ENCODE measurements around the gene EML3.
A peak's percentile ranks its signal among the peaks of the same experiment; 100 is the strongest.
"Not testable (repeated sequence)": the region's sequence is repeated elsewhere in the genome, so short reads cannot be mapped to it uniquely, and the experiment has no call there.

EML3 gene

DNA sequence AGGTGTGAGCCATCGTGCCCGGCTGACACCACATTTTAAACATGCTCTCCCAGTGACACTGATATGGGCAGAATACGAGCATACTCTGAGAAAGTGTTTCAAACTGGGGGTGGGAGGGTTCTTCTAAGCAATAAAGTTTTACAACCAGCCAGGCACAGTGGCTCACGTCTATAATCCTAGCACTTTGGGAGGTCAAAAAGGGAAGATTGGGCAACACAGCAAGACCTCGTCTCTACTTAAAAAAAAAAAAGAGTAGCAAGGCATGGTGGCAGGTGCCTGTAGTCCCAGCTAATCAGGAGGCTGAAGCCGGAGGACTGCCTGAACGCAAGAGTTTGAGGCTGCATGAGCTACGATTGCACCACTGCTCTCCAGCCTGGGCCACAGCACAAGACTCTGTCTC, 31.6 kb upstream of the EML3 start:
- H3K9ac ChIP-seq (ENCODE audit: low read depth, low read length), result no peak overlapping the region
- H3K9me3 ChIP-seq (ENCODE audit: control insufficient read depth, insufficient read depth, low read length), result no peaks in the 10 kb centered on the region
- H3K36me3 ChIP-seq (ENCODE audit: insufficient read depth, low read length), result peaks cover 1% of the 10 kb centered on the region; the same call in 1 of the 2 replicates
- H3K4me1 ChIP-seq (ENCODE audit: insufficient read depth, low read length), result 0 out of 2 replicates have a peak, but pooled peaks cover 6% of the 10 kb centered on the region

DNA sequence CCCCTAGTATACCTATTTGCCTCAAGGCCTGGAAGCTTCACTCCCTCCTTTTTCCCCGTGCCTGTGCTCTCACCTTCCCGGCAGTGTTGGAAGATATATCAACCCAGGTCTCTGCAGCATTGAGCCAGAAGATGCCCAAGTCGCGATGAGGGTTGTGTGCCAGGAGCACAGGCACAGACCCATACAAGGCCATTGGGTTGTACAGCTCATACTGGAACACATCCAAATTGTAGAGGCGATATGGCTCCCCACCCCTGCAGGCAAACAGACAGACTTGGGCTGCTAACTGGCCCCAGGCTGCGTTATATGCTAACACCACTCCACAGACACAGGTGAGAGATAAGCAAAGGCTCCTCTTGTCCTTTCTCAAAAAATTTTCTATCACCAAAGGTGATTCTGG, 19.9 kb upstream of the EML3 start:
- H3K9ac ChIP-seq (ENCODE audit: low read depth, low read length), result no peak overlapping the region
- no peaks in the 10 kb centered on the region for H3K9me3 ChIP-seq (ENCODE audit: control insufficient read depth, insufficient read depth, low read length)
- H3K4me1 ChIP-seq (ENCODE audit: insufficient read depth, low read length), result no peaks in the 10 kb centered on the region
- peaks cover 34% of the 10 kb centered on the region for H3K36me3 ChIP-seq (ENCODE audit: insufficient read depth, low read length)

DNA sequence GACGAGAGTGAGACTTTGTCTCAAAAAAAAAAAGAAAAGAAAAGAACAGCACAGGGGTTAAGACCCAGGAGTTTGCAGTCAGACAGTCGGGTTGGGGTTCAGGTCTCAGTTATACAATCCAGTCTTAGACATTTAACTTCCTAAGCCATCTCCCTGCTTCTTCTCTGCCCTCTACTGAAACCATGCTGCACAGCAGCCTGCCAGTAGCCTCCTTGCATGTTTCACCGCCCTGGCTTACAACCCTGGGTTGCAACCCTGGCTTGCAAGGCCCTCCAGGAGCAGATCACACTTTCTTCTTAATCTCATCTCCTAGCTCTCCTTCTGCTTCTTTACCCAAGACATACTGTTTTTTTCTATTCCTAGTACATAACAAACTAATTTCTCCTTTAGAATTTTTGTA, 15.1 kb upstream of the EML3 start:
- H3K36me3 ChIP-seq (ENCODE audit: insufficient read depth, low read length), result peaks cover 28% of the 10 kb centered on the region

DNA sequence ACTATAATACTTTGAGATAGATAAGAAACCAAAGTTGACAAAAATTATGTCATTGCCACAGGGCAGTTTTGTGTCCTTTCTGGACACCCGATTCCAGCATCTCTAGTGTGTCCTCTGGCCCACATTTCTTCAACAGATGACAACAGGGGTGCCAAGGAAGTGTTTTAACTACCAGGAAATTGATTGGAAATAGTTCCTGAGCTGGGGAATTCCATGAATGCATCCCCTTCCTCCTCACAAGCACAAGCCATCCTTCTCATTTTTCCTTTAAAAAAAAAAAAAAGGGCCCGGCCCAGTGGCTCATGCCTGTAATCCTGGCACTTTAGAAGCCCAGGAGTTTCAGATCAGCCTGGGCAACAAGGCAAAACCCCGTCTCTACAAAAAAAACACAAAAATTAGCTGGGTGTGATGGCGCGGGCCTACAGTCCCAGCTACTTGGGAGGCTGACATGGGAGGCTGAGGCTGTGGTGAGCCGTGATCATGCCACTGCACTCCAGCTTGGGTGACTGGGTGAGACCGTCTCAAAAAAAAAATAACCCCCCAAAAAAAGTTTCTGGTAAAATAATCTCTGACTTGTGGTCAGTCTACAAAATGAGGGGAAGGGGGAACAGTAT, 10.0 kb upstream of the EML3 start:
- Histone ChIP-seq H3K9me3 (ENCODE audit: control insufficient read depth, insufficient read depth, low read length) (no peaks in the 10 kb centered on the region), H3K9ac (ENCODE audit: low read depth, low read length) (peak overlapping the region; percentile 25), H3K36me3 (ENCODE audit: insufficient read depth, low read length) (peaks cover 11% of the 10 kb centered on the region), H3K4me1 (ENCODE audit: insufficient read depth, low read length) (peaks cover 6% of the 10 kb centered on the region; the same call in 1 of the 2 replicates)

More for the DNA sequence above, 15.1 kb upstream of the EML3 start:
- H3K4me1 ChIP-seq (ENCODE audit: insufficient read depth, low read length), result no peaks in the 10 kb centered on the region
- no peak overlapping the region for H3K9ac ChIP-seq (ENCODE audit: low read depth, low read length)
- no peaks in the 10 kb centered on the region for H3K9me3 ChIP-seq (ENCODE audit: control insufficient read depth, insufficient read depth, low read length)

DNA sequence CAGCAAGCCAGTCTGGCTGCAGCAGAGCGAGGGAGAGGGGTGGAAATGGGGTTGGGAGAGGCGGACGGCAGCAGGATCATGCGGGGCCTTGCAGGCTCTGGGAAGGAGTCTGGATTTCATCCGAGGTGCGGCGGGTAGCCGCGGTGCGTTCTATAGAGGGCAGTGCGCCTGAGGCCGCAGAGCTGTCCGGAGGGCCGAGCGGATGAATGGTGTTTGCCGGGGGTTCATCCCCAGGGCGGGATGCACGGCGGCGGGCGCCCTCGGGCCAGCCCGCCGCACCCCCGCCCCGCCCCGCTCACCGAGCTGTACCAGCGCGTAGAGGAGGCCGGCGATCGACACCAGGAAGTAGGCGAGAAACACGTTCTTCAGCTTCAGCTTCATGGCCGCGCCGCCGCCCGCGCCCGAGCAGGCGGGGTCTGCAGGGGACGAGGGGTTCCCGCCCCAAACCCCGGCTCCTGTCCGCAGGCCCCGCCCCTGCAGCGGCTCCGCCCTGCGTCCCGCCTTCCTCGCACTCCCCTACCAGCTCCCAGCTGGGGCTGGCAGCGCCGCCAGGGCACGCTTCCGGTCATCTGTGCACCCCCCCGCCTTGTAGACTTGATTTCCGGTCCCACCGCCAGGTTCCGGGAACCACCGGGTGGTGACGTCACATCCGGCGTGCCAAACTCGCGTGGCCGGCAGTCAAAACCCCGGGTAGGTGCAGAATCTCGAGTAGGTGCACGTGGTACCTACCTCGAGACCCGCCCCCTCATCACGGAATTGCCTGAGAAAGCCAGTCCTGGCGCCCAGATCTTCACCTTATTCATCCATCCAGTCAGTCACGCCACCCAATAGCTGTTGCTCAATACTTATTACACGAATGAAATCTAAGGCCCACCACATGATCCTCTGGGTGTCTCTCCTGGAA, 9.2 kb upstream of the EML3 start, which contains the start of gene B3GAT3:
Gene B3GAT3 (minus strand): TSS at position 420 of the 904 bp plus-strand sequence. CDS start 39 bp downstream, at position 381.
- H3K4me1 ChIP-seq (ENCODE audit: insufficient read depth, low read length), result peaks cover 6% of the 10 kb centered on the region; the same call in 1 of the 2 replicates
- peak within 1 kb of the TSS; percentile 85 for H3K9ac ChIP-seq (ENCODE audit: low read depth, low read length)
- no peaks in the 10 kb centered on the region for H3K9me3 ChIP-seq (ENCODE audit: control insufficient read depth, insufficient read depth, low read length)
- peaks cover 11% of the 10 kb centered on the region for H3K36me3 ChIP-seq (ENCODE audit: insufficient read depth, low read length)

DNA sequence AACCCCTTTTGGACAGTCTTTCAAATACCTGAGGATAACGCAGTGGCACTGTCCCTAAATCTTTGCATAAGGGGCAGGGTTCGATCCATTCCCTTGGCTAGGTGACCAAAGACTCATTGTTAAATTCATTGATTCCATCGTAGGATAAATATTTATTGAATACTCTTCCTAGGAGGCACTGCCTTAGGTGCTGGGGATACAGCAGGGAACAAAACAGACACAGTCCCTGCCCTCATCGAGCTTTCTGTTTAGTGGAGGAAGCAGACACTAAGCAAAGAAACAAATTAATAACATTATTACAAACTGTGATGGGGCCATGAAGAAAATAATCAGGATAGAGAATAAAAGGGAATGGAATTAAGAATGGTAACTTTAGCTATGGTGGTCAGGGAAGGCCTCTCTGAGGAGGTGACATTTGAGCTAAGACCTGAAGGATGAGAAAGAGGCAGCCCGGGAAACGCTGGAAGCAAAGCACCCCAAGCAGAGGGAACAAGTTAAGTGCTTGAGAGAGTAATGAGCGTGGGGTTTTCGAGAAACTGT, 8.5 kb upstream of the EML3 start:
- Histone ChIP-seq H3K4me1 (ENCODE audit: insufficient read depth, low read length) (peaks cover 6% of the 10 kb centered on the region; the same call in 1 of the 2 replicates), H3K36me3 (ENCODE audit: insufficient read depth, low read length) (peaks cover 7% of the 10 kb centered on the region)

DNA sequence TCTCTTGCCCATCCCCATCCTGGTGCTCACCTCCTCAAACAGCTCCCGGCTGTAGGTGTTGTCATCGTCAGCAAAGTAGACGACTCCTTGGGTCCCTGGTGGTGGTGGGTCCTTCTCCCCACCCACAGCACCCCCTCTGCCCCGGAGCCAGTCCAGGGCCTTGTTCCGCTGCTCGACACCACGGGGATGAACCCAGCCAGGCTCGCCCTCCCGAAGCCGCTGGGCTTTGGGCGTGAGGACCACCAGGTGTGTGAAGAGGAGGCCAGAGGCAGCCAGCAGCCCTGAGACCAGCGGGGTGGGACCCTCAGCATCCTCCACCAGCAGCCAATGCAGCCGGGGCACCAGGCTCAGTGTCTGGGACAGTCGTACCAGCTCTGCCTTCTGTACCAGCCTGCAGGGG, 4.4 kb upstream of the EML3 start:
- not testable (repeated sequence) for H3K36me3 ChIP-seq (ENCODE audit: insufficient read depth, low read length); H3K9me3 ChIP-seq (ENCODE audit: control insufficient read depth, insufficient read depth, low read length); H3K9ac ChIP-seq (ENCODE audit: low read depth, low read length)
- peaks cover 18% of the 10 kb centered on the region for H3K4me1 ChIP-seq (ENCODE audit: insufficient read depth, low read length)

More for the DNA sequence above, 8.5 kb upstream of the EML3 start:
- H3K9ac ChIP-seq (ENCODE audit: low read depth, low read length), result peak overlapping the region; percentile 85
- H3K9me3 ChIP-seq (ENCODE audit: control insufficient read depth, insufficient read depth, low read length), result no peaks in the 10 kb centered on the region

DNA sequence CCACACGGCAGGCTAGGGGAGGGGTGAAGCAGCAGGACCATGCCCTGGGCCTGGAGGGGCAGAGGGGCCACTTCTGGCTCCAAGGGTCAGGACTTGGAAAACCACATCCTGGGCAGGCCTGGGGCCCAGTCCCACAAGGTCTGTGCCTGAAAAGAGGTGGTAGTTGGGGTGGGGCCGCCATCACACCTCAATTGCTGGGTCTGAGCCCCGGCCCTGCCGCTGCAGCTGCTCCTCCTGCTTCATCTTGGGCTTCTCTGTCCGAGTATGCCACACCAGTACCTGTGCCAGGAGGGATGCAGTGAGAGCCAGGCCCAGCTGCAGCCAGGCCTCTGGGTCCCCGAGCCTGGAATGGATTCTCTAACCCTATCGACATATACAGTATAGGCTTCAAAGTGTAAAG, 2.9 kb upstream of the EML3 start:
- Histone ChIP-seq H3K9me3 (ENCODE audit: control insufficient read depth, insufficient read depth, low read length) (no peaks in the 10 kb centered on the region), H3K36me3 (ENCODE audit: insufficient read depth, low read length) (no peaks in the 10 kb centered on the region; the same call in 1 of the 2 replicates), H3K9ac (ENCODE audit: low read depth, low read length) (no peak overlapping the region), H3K4me1 (ENCODE audit: insufficient read depth, low read length) (peaks cover 13% of the 10 kb centered on the region)

DNA sequence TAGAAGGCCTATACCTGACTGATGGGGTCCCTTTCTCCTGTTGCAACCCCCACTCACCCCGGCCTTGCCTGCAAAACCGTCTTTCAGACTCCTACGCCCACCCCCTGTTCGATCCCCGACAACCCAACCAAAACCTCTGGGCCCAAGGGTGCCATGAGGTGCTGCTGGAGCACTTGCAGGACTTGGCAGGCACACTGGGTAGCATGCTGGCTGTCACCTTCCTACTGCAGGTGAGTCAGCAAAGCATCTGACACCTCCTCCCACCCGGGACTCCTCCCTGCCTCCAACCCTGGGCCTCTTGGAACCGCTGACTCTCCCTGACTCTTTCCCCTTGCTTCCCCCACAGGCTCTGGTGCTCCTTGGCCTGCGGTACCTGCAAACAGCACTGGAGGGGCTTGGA, 1.7 kb upstream of the EML3 start:
- Histone ChIP-seq H3K36me3 (ENCODE audit: insufficient read depth, low read length) (no peaks in the 10 kb centered on the region; the same call in 1 of the 2 replicates), H3K9me3 (ENCODE audit: control insufficient read depth, insufficient read depth, low read length) (no peaks in the 10 kb centered on the region), H3K9ac (ENCODE audit: low read depth, low read length) (no peak overlapping the region), H3K4me1 (ENCODE audit: insufficient read depth, low read length) (peaks cover 12% of the 10 kb centered on the region; the same call in 1 of the 2 replicates)

DNA sequence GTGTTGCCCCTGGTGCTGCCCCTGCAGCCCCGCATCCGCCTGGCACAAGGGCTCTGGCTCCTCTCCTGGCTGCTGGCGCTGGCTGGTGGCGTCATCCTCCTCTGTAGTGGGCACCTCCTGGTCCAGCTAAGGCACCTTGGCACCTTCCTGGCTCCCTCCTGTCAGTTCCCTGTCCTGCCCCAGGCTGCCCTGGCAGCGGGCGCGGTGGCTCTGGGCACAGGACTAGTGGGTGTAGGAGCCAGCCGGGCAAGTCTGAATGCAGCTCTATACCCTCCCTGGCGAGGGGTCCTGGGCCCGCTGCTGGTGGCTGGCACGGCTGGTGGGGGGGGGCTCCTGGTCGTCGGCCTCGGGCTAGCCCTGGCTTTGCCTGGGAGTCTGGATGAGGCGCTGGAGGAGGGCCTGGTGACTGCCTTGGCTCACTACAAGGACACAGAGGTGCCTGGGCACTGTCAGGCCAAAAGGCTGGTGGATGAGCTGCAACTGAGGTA, 760 bp upstream of the EML3 start:
- Histone ChIP-seq H3K36me3 (ENCODE audit: insufficient read depth, low read length) (no peaks in the 10 kb centered on the region; the same call in 1 of the 2 replicates), H3K9ac (ENCODE audit: low read depth, low read length) (peak overlapping the region; percentile 62; the same call in 1 of the 2 replicates), H3K9me3 (ENCODE audit: control insufficient read depth, insufficient read depth, low read length) (no peaks in the 10 kb centered on the region), H3K4me1 (ENCODE audit: insufficient read depth, low read length) (peaks cover 12% of the 10 kb centered on the region; the same call in 1 of the 2 replicates)

DNA sequence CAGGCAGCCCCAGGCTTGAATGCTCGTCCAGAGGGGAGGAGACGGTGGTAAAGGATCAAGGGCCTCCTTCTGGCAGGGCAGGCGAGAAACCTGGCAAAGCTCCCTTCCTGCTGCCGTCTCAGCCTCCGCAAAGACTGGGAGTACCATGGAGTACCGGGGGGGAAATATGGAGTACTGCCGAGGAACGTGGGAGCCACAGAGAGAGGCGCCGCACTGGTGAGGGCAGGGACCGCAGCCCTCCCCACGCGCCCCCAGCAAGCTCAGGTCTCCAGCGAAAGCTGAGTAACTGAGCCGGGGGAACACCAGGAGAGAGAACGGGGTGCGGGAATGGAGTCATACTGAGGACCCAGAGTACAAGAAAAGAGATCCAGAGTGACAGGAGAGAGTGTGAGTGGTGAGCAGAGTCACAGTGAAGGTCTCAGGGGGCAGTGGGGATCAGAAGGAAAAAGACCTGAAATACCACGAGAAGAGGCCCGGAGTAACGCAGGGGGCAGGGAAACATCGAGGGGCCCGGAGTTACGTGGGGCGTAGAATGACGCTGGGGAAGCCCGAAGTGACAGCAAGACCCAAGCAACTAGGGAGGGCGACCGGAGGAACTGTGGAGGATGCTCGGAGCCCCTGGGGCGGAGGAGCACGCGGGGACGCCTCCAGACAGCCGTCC, 740 bp downstream of the EML3 start:
- H3K9me3 ChIP-seq (ENCODE audit: control insufficient read depth, insufficient read depth, low read length), result no peaks in the 10 kb centered on the region
- H3K9ac ChIP-seq (ENCODE audit: low read depth, low read length), result peak overlapping the region; percentile 62
- H3K36me3 ChIP-seq (ENCODE audit: insufficient read depth, low read length), result no peaks in the 10 kb centered on the region
- H3K4me1 ChIP-seq (ENCODE audit: insufficient read depth, low read length), result peaks cover 17% of the 10 kb centered on the region; the same call in 1 of the 2 replicates

DNA sequence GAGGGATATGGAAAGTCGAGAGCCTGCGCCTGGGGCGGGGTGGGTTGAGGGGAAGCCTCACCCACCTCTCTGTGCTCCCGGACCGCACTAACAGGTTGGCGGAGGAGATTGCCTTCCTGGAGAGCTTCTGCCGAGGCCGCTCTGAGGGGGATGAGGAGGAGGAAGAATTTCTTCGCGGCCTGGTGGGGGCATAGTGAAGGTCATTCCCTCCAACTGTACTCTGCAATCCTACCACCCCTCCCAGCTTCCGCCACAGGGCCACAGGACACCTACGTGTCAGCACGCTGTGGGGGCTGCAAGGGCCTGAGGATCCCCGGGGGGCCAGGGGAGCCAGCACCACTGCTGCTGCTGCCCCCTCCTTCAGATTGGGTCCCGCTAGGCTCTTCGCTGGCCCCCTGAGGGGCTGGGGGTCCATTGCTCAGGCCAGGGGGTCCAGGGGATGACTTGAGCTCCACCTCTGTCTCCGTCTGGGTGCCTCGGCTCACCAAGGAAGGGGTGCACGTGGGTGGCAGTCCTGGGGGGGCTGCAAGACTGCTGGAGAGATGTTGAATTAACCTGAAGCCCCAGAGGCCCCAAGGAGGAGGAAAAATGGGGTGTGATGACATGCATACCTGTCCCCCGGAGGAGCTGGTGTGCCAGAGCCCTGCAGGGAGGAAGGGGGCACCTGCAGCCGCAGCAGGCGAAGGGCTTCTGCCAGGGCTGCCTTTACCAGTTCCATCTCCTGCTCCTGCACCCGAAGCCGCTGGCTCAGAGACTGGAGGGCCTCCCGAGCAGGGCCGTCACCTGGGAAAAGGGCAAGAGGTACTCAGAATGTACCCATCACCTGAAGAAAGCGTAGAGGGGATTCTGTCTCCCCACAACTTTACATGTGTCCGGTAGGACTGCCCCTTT, 1.5 kb downstream of the EML3 start:
- H3K9ac ChIP-seq (ENCODE audit: low read depth, low read length), result peak overlapping the region; percentile 62; the same call in 1 of the 2 replicates
- H3K36me3 ChIP-seq (ENCODE audit: insufficient read depth, low read length), result no peaks in the 10 kb centered on the region
- no peaks in the 10 kb centered on the region for H3K9me3 ChIP-seq (ENCODE audit: control insufficient read depth, insufficient read depth, low read length)
- peaks cover 17% of the 10 kb centered on the region; the same call in 1 of the 2 replicates for H3K4me1 ChIP-seq (ENCODE audit: insufficient read depth, low read length)

DNA sequence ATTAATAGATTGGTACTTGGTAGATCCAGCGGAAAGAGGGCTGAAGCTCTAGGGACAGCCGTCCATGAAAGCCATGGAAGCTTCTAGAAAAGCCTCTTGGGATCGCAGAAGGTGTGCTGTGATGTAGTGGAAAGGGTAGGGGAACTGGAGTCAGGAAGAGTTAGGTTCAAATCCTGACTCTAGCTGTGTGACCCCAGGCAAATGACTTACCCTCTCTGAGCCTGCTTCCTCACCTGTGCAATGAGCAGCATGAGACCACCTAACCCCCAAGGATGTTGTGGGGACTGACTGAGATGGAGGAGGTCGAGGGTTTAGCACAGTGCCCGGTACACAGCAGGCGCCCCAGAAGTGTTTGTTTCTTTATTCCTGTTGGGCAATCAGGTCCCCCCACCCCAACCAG, 2.2 kb downstream of the EML3 start:
- Histone ChIP-seq H3K9ac (ENCODE audit: low read depth, low read length) (no peak overlapping the region), H3K4me1 (ENCODE audit: insufficient read depth, low read length) (peaks cover 17% of the 10 kb centered on the region; the same call in 1 of the 2 replicates)

More for the DNA sequence above, 2.2 kb downstream of the EML3 start:
- no peaks in the 10 kb centered on the region for H3K9me3 ChIP-seq (ENCODE audit: control insufficient read depth, insufficient read depth, low read length)
- H3K36me3 ChIP-seq (ENCODE audit: insufficient read depth, low read length), result no peaks in the 10 kb centered on the region
